Colonic mucosa (tissue), 4 donors: ENCODE results near the gene HIRIP3. TPM values are rescaled to one million over a fixed set of nuclear protein-coding genes. Genes with fewer than 3 reads are reported as not detected.

ENCODE experiments used
- DNase-seq: peaks from one replicate; pipeline ENCODE4 v3.0.0-alpha.2; 2020
- H3K27ac ChIP-seq: fragments of 200-600 bp; one replicate; pipeline ENCODE4 v1.8.0; 2021
- H3K27me3 ChIP-seq: fragments of 200-600 bp; one replicate; pipeline ENCODE4 v1.8.0; 2021
- H3K36me3 ChIP-seq: fragments of 200-600 bp; one replicate; pipeline ENCODE4 v1.8.0; 2021
- H3K4me1 ChIP-seq: fragments of 200-600 bp; one replicate; pipeline ENCODE4 v1.8.0; 2021; ENCODE audit warnings: mild to moderate bottlenecking
- H3K4me3 ChIP-seq: fragments of 200-600 bp; one replicate; pipeline ENCODE4 v1.8.0; 2021
- H3K9ac ChIP-seq, 2 donors: one replicate each; pipeline ENCODE4 v1.7.0; 2013; ENCODE audit warnings: control low read depth in 2 of 2, low read depth in 2 of 2, low read length in 2 of 2
- H3K9me3 ChIP-seq: fragments of 200-600 bp; one replicate; pipeline ENCODE4 v1.8.0; 2021
- CTCF ChIP-seq: fragments of 200-600 bp; IDR thresholded peaks from one replicate; pipeline ENCODE4 v1.8.0; 2022; ENCODE audit warnings: antibody characterized with exemption, mild to moderate bottlenecking
- intact Hi-C: fragments of 100-400 bp; cut with DNase I; formaldehyde crosslinking; loops from one replicate; pipeline ENCODE4 v1.14.1; 2022
- total RNA-seq, 2 donors: library from RNA; stranded (reverse); fragmentation: NEBNext Ultra II Directional in 1 of 2; extraction: Animal tissue kit (Norgen Biotek cat#: 25700) in 1 of 2; gene quantifications; one replicate each; pipeline ENCODE4 v1.2.1, GENCODE V29; 2021
- donor health status: healthy.
- donor health status: DM: no; HTN: no; CAD: no.
- donor health status: DM: no; HTN: no; CAD: no.

Gene HIRIP3
- total RNA-seq, 2 donors from 2014 or later = 7.5 to 18.4 TPM

GRCh38 chr16:29943846-29944799, 51.3 kb downstream of the HIRIP3 start:
- Histone ChIP-seq H3K27me3 (no peaks in the 10 kb centered on the region), H3K27ac (peak overlapping the region; percentile 95), H3K4me3 (no peak overlapping the region), H3K4me1 (peaks cover 6% of the 10 kb centered on the region), H3K9ac (peak overlapping the region in 1 of 2 donors; percentile 54), H3K36me3 (no peaks in the 10 kb centered on the region), H3K9me3 (no peaks in the 10 kb centered on the region)
- intact Hi-C loops = no loop called here
- DNase-seq = peak; percentile 84
- no peak for TF ChIP-seq CTCF

Other genes with a start within 250 kb of the HIRIP3 start
- 1 to 10 TPM; 1.7 TPM for gene C16orf54, start 249.6 kb downstream of the HIRIP3 start, total RNA-seq
- 100 to 1,000 TPM; 280 to 758 TPM for gene ZG16, start 217.4 kb downstream of the HIRIP3 start, total RNA-seq
- 100 to 1,000 TPM in 1 of 2 donors, 10 to 100 TPM in 1; 60.7 to 150 TPM for gene KIF22, start 204.9 kb downstream of the HIRIP3 start, total RNA-seq
- gene MAZ, start 189.1 kb downstream of the HIRIP3 start, total RNA-seq = 100 to 1,000 TPM; 286 to 441 TPM
- gene PRRT2, start 183.4 kb downstream of the HIRIP3 start, total RNA-seq = 1 to 10 TPM; 1.4 to 1.7 TPM
- gene PAGR1, start 179.5 kb downstream of the HIRIP3 start, total RNA-seq = 10 to 100 TPM; 16.0 to 45.0 TPM
- gene MVP, start 175.2 kb downstream of the HIRIP3 start, total RNA-seq = 100 to 1,000 TPM; 427 to 450 TPM
- gene CDIPT, start 132.4 kb downstream of the HIRIP3 start, total RNA-seq = 10 to 100 TPM; 58.1 to 62.7 TPM
- gene SEZ6L2, start 96.1 kb downstream of the HIRIP3 start, total RNA-seq = 10 to 100 TPM; 11.2 to 12.1 TPM
- gene ASPHD1, start 95.1 kb downstream of the HIRIP3 start, total RNA-seq = 1 to 10 TPM; 1.5 to 3.9 TPM
- gene KCTD13, start 69.4 kb downstream of the HIRIP3 start, total RNA-seq = 10 to 100 TPM; 17.7 to 28.8 TPM
- 100 to 1,000 TPM; 149 to 174 TPM for gene TMEM219, start 33.5 kb downstream of the HIRIP3 start, total RNA-seq
- 10 to 100 TPM; 37.4 to 62.3 TPM for gene TAOK2, start 21.7 kb downstream of the HIRIP3 start, total RNA-seq
- gene INO80E, start 624 bp upstream of the HIRIP3 start, total RNA-seq = 10 to 100 TPM; 46.9 to 80.2 TPM
- gene DOC2A, start 15.4 kb upstream of the HIRIP3 start, total RNA-seq = 10 to 100 TPM in 1 of 2 donors, 1 to 10 TPM in 1; 4.8 to 12.9 TPM
- gene C16orf92, start 27.6 kb upstream of the HIRIP3 start, total RNA-seq = not detected
- gene TLCD3B, start 35.7 kb upstream of the HIRIP3 start, total RNA-seq = under 1 TPM; 0.16 to 0.49 TPM
- gene ALDOA, start 70.1 kb upstream of the HIRIP3 start, total RNA-seq = 1,000 to 10,000 TPM; 2,396 to 2,926 TPM
- gene PPP4C, start 80.4 kb upstream of the HIRIP3 start, total RNA-seq = 100 to 1,000 TPM; 111 to 156 TPM
- 1 to 10 TPM in 1 of 2 donors, under 1 TPM in 1; 0.85 to 1.6 TPM for gene TBX6, start 96.3 kb upstream of the HIRIP3 start, total RNA-seq
- 10 to 100 TPM; 15.5 to 39.2 TPM for gene YPEL3, start 100.6 kb upstream of the HIRIP3 start, total RNA-seq
- 10 to 100 TPM; 40.4 to 95.2 TPM for gene GDPD3, start 117.9 kb upstream of the HIRIP3 start, total RNA-seq
- 100 to 1,000 TPM; 208 to 298 TPM for gene MAPK3, start 127.6 kb upstream of the HIRIP3 start, total RNA-seq
- gene CORO1A, start 188.0 kb upstream of the HIRIP3 start, total RNA-seq = 10 to 100 TPM; 16.5 to 20.0 TPM
- 100 to 1,000 TPM; 109 to 237 TPM for gene BOLA2B, start 198.0 kb upstream of the HIRIP3 start, total RNA-seq
- gene SLX1A, start 198.3 kb upstream of the HIRIP3 start, total RNA-seq = 100 to 1,000 TPM in 1 of 2 donors, 10 to 100 TPM in 1; 70.2 to 114 TPM
- gene SULT1A3, start 203.6 kb upstream of the HIRIP3 start, total RNA-seq = 10 to 100 TPM; 47.8 to 59.0 TPM